Colonic mucosa (tissue), 2 donors: ENCODE measurements around the gene FAR2. TPM values are rescaled to one million over a fixed set of nuclear protein-coding genes. Genes with fewer than 3 reads are reported as not detected.

Source experiments
- total RNA-seq, 2 donors: library from RNA; stranded (reverse); fragmentation: NEBNext Ultra II Directional in 1 of 2; extraction: Animal tissue kit (Norgen Biotek cat#: 25700) in 1 of 2; gene quantifications; one replicate each; pipeline ENCODE4 v1.2.1, GENCODE V29; 2021
- donor health status: DM: no; HTN: no; CAD: no.
- donor health status: DM: no; HTN: no; CAD: no.

Gene FAR2
- total RNA-seq, 2 donors from 2014 or later: 67.4 to 83.6 TPM

Other genes with a start within 250 kb of the FAR2 start
- gene ERGIC2, start 231.9 kb downstream of the FAR2 start, total RNA-seq: 10 to 100 TPM; 59.6 to 60.0 TPM